HCT116 (cell line): ENCODE data around the gene KXD1. TPM values are rescaled to one million over a fixed set of nuclear protein-coding genes. Genes with fewer than 3 reads are reported as not detected.

Experiments
- ATAC-seq: fragments of 200-7000 bp; cut with Tn5 transposase; 2 replicates; pipeline ENCODE4 v1.9.1; 2020; ENCODE audit warnings: mild to moderate bottlenecking, moderate library complexity
- BruUV-seq: library from RNA; stranded (reverse); fragments of 400-500 nt; replicated peaks from 2 replicates; lab custom pipeline; 2021; lab: Mats Ljungman, UMichigan
- CTCF ChIA-PET: fragments of 300-600 bp; sonication (Branson Sonifier 250); formaldehyde crosslinking; loops from one replicate; lab custom pipeline; 2021; ENCODE audit warnings: antibody characterized with exemption; lab: Charles Lee
- POLR2A ChIA-PET: fragments of 300-600, 350-600 bp; sonication (Branson Sonifier 250); formaldehyde crosslinking; loops from one replicate; lab custom pipeline; 2021; ENCODE audit warnings: antibody characterized with exemption; lab: Charles Lee
- RAD21 ChIA-PET, 2 experiments: fragments of 300-600 bp; sonication (Branson Sonifier 250); formaldehyde crosslinking; loops; one replicate each; lab custom pipeline; 2023; ENCODE audit warnings: low total read pairs in 2 of 2; ENCODE audit not compliant: uncharacterized antibody in 2 of 2, unreplicated experiment in 2 of 2, low non-redundant PET in 1 of 2; lab: Charles Lee
- DNase-seq: peaks from one replicate; pipeline ENCODE4 v3.0.0-alpha.2; 2010; ENCODE audit warnings: low read depth, low spot score
- H2AFZ ChIP-seq: fragments of 200-600 bp; shearing (Covaris generic), sonication (generic); 2 replicates; pipeline ENCODE4 v1.6.1; 2017; ENCODE audit warnings: low read depth, mixed run types, mixed read lengths, antibody characterized with exemption, low read length; ENCODE audit not compliant: poor library complexity, severe bottlenecking
- H3K27ac ChIP-seq: 2 replicates; pipeline ENCODE4 v1.5.1; 2012; ENCODE audit warnings: low read depth, low read length
- H3K27me3 ChIP-seq: fragments of 200-600 bp; sonication (generic); 2 replicates; pipeline ENCODE4 v1.6.1; 2016; ENCODE audit warnings: mixed run types, low read length, mixed read lengths; ENCODE audit not compliant: insufficient read depth
- H3K36me3 ChIP-seq, 2 experiments: fragments of 200-500 bp in 1 of 2; fragments of 200-600 bp in 1 of 2; sonication (Bioruptor generic) in 1 of 2; sonication (generic) in 1 of 2; 2 replicates each; pipeline versions ENCODE4 v1.5.1 to v1.6.1; 2014 to 2016; ENCODE audit warnings: low read length in 2 of 2, inconsistent platforms in 1 of 2, mixed read lengths in 1 of 2, mixed run types in 1 of 2; ENCODE audit not compliant: insufficient read depth in 2 of 2, control insufficient read depth in 1 of 2
- H3K4me1 ChIP-seq, 2 experiments: fragments of 200-600 bp in 1 of 2; sonication (generic) in 1 of 2; 2 replicates each; pipeline versions ENCODE4 v1.5.1 to v1.6.1; 2012 to 2017; ENCODE audit warnings: low read length in 2 of 2, inconsistent platforms in 1 of 2, mild to moderate bottlenecking in 1 of 2, mixed read lengths in 1 of 2, mixed run types in 1 of 2, moderate library complexity in 1 of 2; ENCODE audit not compliant: insufficient read depth in 2 of 2, control insufficient read depth in 1 of 2
- H3K4me2 ChIP-seq: fragments of 200-600 bp; sonication (generic); 2 replicates; pipeline ENCODE4 v1.6.1; 2017; ENCODE audit warnings: mixed run types, low read length, mixed read lengths
- H3K4me3 ChIP-seq, 2 experiments: fragments of 200-600 bp in 1 of 2; sonication (generic) in 1 of 2; replicated peaks in 1 of 2; 2 replicates each; pipeline ENCODE4 v1.5.1; 2011 to 2016; ENCODE audit warnings: low read length in 2 of 2, control low read depth in 1 of 2, low read depth in 1 of 2, mild to moderate bottlenecking in 1 of 2, mixed read lengths in 1 of 2, mixed run types in 1 of 2
- H3K79me2 ChIP-seq: fragments of 200-600 bp; sonication (generic); 2 replicates; pipeline ENCODE4 v1.6.1; 2017; ENCODE audit warnings: mild to moderate bottlenecking, mixed run types, low read length, moderate library complexity, mixed read lengths; ENCODE audit not compliant: insufficient read depth
- H3K9ac ChIP-seq: fragments of 200-600 bp; sonication (generic); 2 replicates; pipeline ENCODE4 v1.6.1; 2016; ENCODE audit warnings: low read length, mixed read lengths
- H3K9me2 ChIP-seq: fragments of 200-600 bp; sonication (generic), shearing (Covaris generic); 2 replicates; pipeline ENCODE4 v1.6.1; 2017; ENCODE audit warnings: mixed run types, mild to moderate bottlenecking, moderate library complexity; ENCODE audit not compliant: insufficient read depth
- H3K9me3 ChIP-seq, 2 experiments: fragments of 200-500 bp in 1 of 2; fragments of 200-600 bp in 1 of 2; sonication (Bioruptor generic) in 1 of 2; sonication (generic) in 1 of 2; 2 replicates each; pipeline ENCODE4 v1.6.1; 2014 to 2017; ENCODE audit warnings: low read length in 2 of 2, mixed read lengths in 2 of 2, inconsistent platforms in 1 of 2, low read depth in 1 of 2, mild to moderate bottlenecking in 1 of 2, mixed run types in 1 of 2, moderate library complexity in 1 of 2; ENCODE audit not compliant: control insufficient read depth in 1 of 2, insufficient read depth in 1 of 2
- H4K20me1 ChIP-seq: fragments of 200-600 bp; sonication (generic), shearing (Covaris generic); 2 replicates; pipeline ENCODE4 v1.6.1; 2017; ENCODE audit warnings: mixed run types, mild to moderate bottlenecking, moderate library complexity; ENCODE audit not compliant: insufficient read depth
- CBX3 ChIP-seq: IDR thresholded peaks from 2 replicates; pipeline ENCODE4 v1.6.1; 2012; ENCODE audit warnings: low read depth
- CEBPB ChIP-seq: IDR thresholded peaks from 2 replicates; pipeline ENCODE4 v1.6.1; 2012; ENCODE audit warnings: low read depth
- CTCF ChIP-seq, 3 experiments: fragments of 200-600 bp in 1 of 3; sonication (generic) in 1 of 3; IDR thresholded peaks in 2 of 3; conservative IDR thresholded peaks in 1 of 3; 2 replicates each; pipeline ENCODE4 v1.5.1; 2012 to 2017; ENCODE audit warnings: low read depth in 2 of 3, low read length in 2 of 3, antibody characterized with exemption in 1 of 3, borderline replicate concordance in 1 of 3, control low read depth in 1 of 3, mild to moderate bottlenecking in 1 of 3, mixed read lengths in 1 of 3, mixed run types in 1 of 3, moderate library complexity in 1 of 3; ENCODE audit not compliant: insufficient read depth in 1 of 3
- EGR1 ChIP-seq: IDR thresholded peaks from 2 replicates; pipeline ENCODE4 v1.6.1; 2012; ENCODE audit warnings: low read depth
- ELF1 ChIP-seq: IDR thresholded peaks from 2 replicates; pipeline ENCODE4 v1.6.1; 2012; ENCODE audit warnings: low read depth, borderline replicate concordance
- EZH2 ChIP-seq: fragments of 200-600 bp; sonication (generic); IDR thresholded peaks from 2 replicates; pipeline ENCODE4 v1.6.1; 2017; ENCODE audit warnings: antibody characterized with exemption, mixed run types
- MAX ChIP-seq: IDR thresholded peaks from 2 replicates; pipeline ENCODE4 v1.6.1; 2012
- POLR2AphosphoS5 ChIP-seq: IDR thresholded peaks from 2 replicates; pipeline ENCODE4 v1.6.1; 2011; ENCODE audit warnings: mild to moderate bottlenecking, low read depth, low read length, moderate library complexity
- REST ChIP-seq: IDR thresholded peaks from 2 replicates; pipeline ENCODE4 v1.6.1; 2012; ENCODE audit warnings: low read depth
- SIN3A ChIP-seq: IDR thresholded peaks from 2 replicates; pipeline ENCODE4 v1.6.1; 2012; ENCODE audit warnings: low read depth
- ZFX ChIP-seq: fragments of 450-650 bp; IDR thresholded peaks from 2 replicates; pipeline ENCODE4 v1.6.1; 2017
- ZNF274 ChIP-seq: fragments of 200-500 bp; sonication (Bioruptor generic); IDR thresholded peaks from 2 replicates; pipeline ENCODE4 v1.6.1; 2014; ENCODE audit warnings: mild to moderate bottlenecking, low read depth, low read length, inconsistent platforms
- intact Hi-C: fragments of 100-400 bp; cut with micrococcal nuclease; formaldehyde crosslinking; loops from 2 replicates; pipeline ENCODE4 v1.10.0; 2022
- total RNA-seq: library from RNA; stranded (reverse); gene quantifications from one replicate; pipeline ENCODE4 v1.2.1, GENCODE V29; 2021; ENCODE audit not compliant: unreplicated experiment
- TF ChIP-seq, protein P1 (sequence below): IDR thresholded peaks from 2 replicates; pipeline ENCODE4 v1.6.1; 2012

The KXD1 gene
- total RNA-seq, 1 experiment from 2014 or later: 139 TPM

- no peaks in the 10 kb centered on the region for H3K9me3 ChIP-seq
- ChIA-PET RAD21 (no interaction called here), CTCF (no interaction called here), POLR2A (no interaction called here)
- H2AFZ ChIP-seq: no peak overlapping the region
- no TSS peak for BruUV-seq
- no peak overlapping the region for H3K27ac ChIP-seq
- H4K20me1 ChIP-seq: no peaks in the 10 kb centered on the region
- H3K79me2 ChIP-seq: no peaks in the 10 kb centered on the region
- no peak for ATAC-seq
- H3K4me1 ChIP-seq: peaks cover 15 to 18% of the 10 kb centered on the region in 2 experiments
- DNase-seq: no peak
- H3K27me3 ChIP-seq: peaks cover 9% of the 10 kb centered on the region; the same call in 1 of the 2 replicates
- H3K4me3 ChIP-seq: no peak overlapping the region
- no peaks in the 10 kb centered on the region for H3K9me2 ChIP-seq
- no peak overlapping the region for H3K4me2 ChIP-seq
- H3K36me3 ChIP-seq: no peaks in the 10 kb centered on the region
- TF ChIP-seq ZFX: no peak
- no peak for TF ChIP-seq SIN3A
- no peak for TF ChIP-seq CEBPB
- no peak for TF ChIP-seq POLR2AphosphoS5
- no peak for TF ChIP-seq ZNF274
- TF ChIP-seq MAX: no peak
- no peak for TF ChIP-seq REST
- TF ChIP-seq ELF1: no peak
- no peak for TF ChIP-seq CTCF (IDR thresholded peaks at IDR 0.05 in 2 of 3, conservative IDR thresholded peaks at IDR 0.05 in 1 of 3; ENCODE audit: borderline replicate concordance in 1 of 3, insufficient read depth in 1 of 3, low read depth in 2 of 3, low read length in 2 of 3)
- no peak for TF ChIP-seq CBX3
- no peak for TF ChIP-seq EZH2
- TF ChIP-seq, protein P1, sequence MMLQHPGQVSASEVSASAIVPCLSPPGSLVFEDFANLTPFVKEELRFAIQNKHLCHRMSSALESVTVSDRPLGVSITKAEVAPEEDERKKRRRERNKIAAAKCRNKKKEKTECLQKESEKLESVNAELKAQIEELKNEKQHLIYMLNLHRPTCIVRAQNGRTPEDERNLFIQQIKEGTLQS: no peak
- no peak for TF ChIP-seq EGR1
- intact Hi-C loops: no loop called here
- no peak overlapping the region for H3K9ac ChIP-seq
Measured at GRCh38 chr19:18604820-18605159, 47.1 kb downstream of the KXD1 start.
